Caco-2 (cell line): ENCODE data around the gene TPCN1. TPM values are rescaled to one million over a fixed set of nuclear protein-coding genes. Genes with fewer than 3 reads are reported as not detected.

Source experiments
- BruUV-seq: library from RNA; stranded (reverse); fragments of 400-500 nt; replicated peaks from 2 replicates; lab custom pipeline; 2021; lab: Mats Ljungman, UMichigan
- CTCF ChIA-PET: fragments of 300-600 bp; sonication (Branson Sonifier 250); formaldehyde crosslinking; loops from one replicate; lab custom pipeline; 2022; ENCODE audit warnings: antibody characterized with exemption; lab: Charles Lee
- POLR2A ChIA-PET: fragments of 300-600 bp; sonication (Branson Sonifier 250); formaldehyde crosslinking; loops from one replicate; lab custom pipeline; 2022; ENCODE audit warnings: antibody characterized with exemption; lab: Charles Lee
- DNase-seq, 2 experiments: peaks; one replicate each; pipeline versions ENCODE4 v3.0.0 to v3.0.0-alpha.2; 2020 to 2022
- H3K27me3 ChIP-seq: replicated peaks from 2 replicates; pipeline ENCODE4 v1.6.0; 2011; ENCODE audit warnings: low read length; ENCODE audit not compliant: control insufficient read depth, insufficient read depth
- H3K36me3 ChIP-seq: 2 replicates; pipeline ENCODE4 v1.5.1; 2011; ENCODE audit warnings: low read length; ENCODE audit not compliant: control insufficient read depth, insufficient read depth
- H3K4me1 ChIP-seq: fragments of 250-450 bp; sonication (Bioruptor Pico); 2 replicates; pipeline ENCODE4 v1.5.1; 2020; ENCODE audit warnings: mild to moderate bottlenecking
- H3K4me3 ChIP-seq: 2 replicates; pipeline ENCODE4 v1.5.1; 2011; ENCODE audit warnings: low read depth, mild to moderate bottlenecking, control low read depth, low read length
- H3K9me3 ChIP-seq: fragments of 250-450 bp; sonication (Bioruptor Pico); 2 replicates; pipeline ENCODE4 v1.5.1; 2020; ENCODE audit warnings: mild to moderate bottlenecking, moderate library complexity
- H3K27ac Mint-ChIP-seq: one replicate; pipeline ENCODE4 v1.8.0; 2022; ENCODE audit warnings: mixed read lengths; ENCODE audit not compliant: unreplicated experiment
- H3K27me3 Mint-ChIP-seq: one replicate; pipeline ENCODE4 v1.8.0; 2022; ENCODE audit warnings: mixed read lengths; ENCODE audit not compliant: insufficient read depth, unreplicated experiment
- H3K36me3 Mint-ChIP-seq: one replicate; pipeline ENCODE4 v1.8.0; 2022; ENCODE audit warnings: mild to moderate bottlenecking, mixed read lengths; ENCODE audit not compliant: insufficient read depth, unreplicated experiment
- H3K4me1 Mint-ChIP-seq: one replicate; pipeline ENCODE4 v1.8.0; 2022; ENCODE audit warnings: low read depth, mixed read lengths; ENCODE audit not compliant: unreplicated experiment
- H3K4me3 Mint-ChIP-seq: one replicate; pipeline ENCODE4 v1.8.0; 2022; ENCODE audit warnings: mild to moderate bottlenecking, moderate library complexity, mixed read lengths; ENCODE audit not compliant: unreplicated experiment
- H3K9me3 Mint-ChIP-seq: one replicate; pipeline ENCODE4 v1.8.0; 2022; ENCODE audit warnings: mixed read lengths; ENCODE audit not compliant: unreplicated experiment
- intact Hi-C: fragments of 100-400 bp; cut with micrococcal nuclease; formaldehyde crosslinking; loops from one replicate; pipeline ENCODE4 v1.10.0; 2022; ENCODE audit not compliant: unreplicated experiment
- total RNA-seq: library from RNA; stranded (reverse); gene quantifications from 2 replicates; pipeline ENCODE4 v1.2.3, GENCODE V29; 2022
- TF ChIP-seq, protein P1 (sequence below), 2 experiments: fragments of 200-600 bp in 1 of 2; IDR thresholded peaks; 1 replicate in 1 of 2; 2 replicates in 1 of 2; pipeline versions ENCODE4 v1.5.1 to v1.8.0; 2011 to 2022; ENCODE audit warnings: antibody characterized with exemption in 1 of 2, control low read depth in 1 of 2, inconsistent platforms in 1 of 2, low read depth in 1 of 2, low read length in 1 of 2, mild to moderate bottlenecking in 1 of 2, moderate library complexity in 1 of 2; ENCODE audit not compliant: insufficient read depth in 1 of 2, severe bottlenecking in 1 of 2, unreplicated experiment in 1 of 2

Gene TPCN1
- total RNA-seq, 1 experiment from 2014 or later, result 54.4 TPM

DNA sequence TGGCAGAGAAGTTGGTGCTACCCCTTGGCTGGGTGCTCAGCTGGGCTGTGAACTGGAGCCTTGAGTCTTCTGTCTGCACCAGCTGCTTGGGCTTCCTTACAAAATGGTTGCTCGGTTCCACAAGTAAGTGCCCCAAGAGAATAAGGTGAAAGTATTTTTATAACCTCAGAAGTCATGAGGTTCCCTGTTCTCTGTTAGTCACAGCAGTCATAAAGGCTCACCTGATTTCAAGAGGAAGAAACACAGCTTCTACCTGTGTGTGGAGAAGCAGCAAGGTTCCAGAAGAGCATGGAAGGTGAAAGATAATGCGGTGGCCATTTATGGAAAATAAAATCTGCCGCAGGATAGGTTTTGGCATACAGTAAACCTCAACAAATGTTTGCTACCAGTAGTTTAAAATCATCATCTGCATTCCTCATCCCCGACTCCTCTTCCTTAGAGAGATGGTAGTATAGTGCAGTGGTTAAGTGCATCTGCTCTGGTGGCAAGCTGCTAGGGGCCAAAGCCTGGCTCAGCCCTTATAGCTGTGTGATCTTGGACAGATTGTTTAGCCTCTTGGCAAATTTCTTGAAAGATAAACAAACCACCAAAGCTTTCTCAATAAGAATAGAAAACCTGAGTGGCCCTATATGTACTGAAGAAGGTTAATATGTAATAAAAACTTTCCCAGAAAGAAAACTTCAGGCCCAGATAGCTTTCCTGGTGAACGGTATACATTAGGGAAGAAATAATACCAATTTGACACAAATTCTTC lies 32.4 kb downstream of the TPCN1 start:
- H3K9me3 Mint-ChIP-seq, result no peaks in the 10 kb centered on the region
- intact Hi-C loops, result no loop called here
- ChIA-PET POLR2A (interaction anchor here (0.9 kb wide), 1 partner anchor 32 kb away, joined by 3 read pairs; the partner anchor contains the start of gene TPCN1), CTCF (interaction anchor here (0.6 kb wide), 1 partner anchor 81 kb away, joined by 3 read pairs; the partner anchor contains the start of gene SLC8B1)
- TF ChIP-seq, protein P1, sequence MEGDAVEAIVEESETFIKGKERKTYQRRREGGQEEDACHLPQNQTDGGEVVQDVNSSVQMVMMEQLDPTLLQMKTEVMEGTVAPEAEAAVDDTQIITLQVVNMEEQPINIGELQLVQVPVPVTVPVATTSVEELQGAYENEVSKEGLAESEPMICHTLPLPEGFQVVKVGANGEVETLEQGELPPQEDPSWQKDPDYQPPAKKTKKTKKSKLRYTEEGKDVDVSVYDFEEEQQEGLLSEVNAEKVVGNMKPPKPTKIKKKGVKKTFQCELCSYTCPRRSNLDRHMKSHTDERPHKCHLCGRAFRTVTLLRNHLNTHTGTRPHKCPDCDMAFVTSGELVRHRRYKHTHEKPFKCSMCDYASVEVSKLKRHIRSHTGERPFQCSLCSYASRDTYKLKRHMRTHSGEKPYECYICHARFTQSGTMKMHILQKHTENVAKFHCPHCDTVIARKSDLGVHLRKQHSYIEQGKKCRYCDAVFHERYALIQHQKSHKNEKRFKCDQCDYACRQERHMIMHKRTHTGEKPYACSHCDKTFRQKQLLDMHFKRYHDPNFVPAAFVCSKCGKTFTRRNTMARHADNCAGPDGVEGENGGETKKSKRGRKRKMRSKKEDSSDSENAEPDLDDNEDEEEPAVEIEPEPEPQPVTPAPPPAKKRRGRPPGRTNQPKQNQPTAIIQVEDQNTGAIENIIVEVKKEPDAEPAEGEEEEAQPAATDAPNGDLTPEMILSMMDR (IDR thresholded peaks at IDR 0.05; ENCODE audit: insufficient read depth in 1 of 2, low read depth in 1 of 2, low read length in 1 of 2, severe bottlenecking in 1 of 2, unreplicated experiment in 1 of 2), result no peak
- H3K27me3 Mint-ChIP-seq, result no peaks in the 10 kb centered on the region
- Histone ChIP-seq H3K36me3 (0 out of 2 replicates have a peak, but pooled peaks cover 1% of the 10 kb centered on the region), H3K4me3 (no peak overlapping the region), H3K9me3 (no peaks in the 10 kb centered on the region), H3K27me3 (no peaks in the 10 kb centered on the region), H3K4me1 (0 out of 2 replicates have a peak, but pooled peaks cover 4% of the 10 kb centered on the region)
- H3K4me3 Mint-ChIP-seq, result no peak overlapping the region
- no peak overlapping the region for H3K27ac Mint-ChIP-seq
- no peak for DNase-seq
- H3K4me1 Mint-ChIP-seq, result peaks cover 3% of the 10 kb centered on the region
- H3K36me3 Mint-ChIP-seq, result peaks cover 17% of the 10 kb centered on the region
- BruUV-seq, result no TSS peak

DNA sequence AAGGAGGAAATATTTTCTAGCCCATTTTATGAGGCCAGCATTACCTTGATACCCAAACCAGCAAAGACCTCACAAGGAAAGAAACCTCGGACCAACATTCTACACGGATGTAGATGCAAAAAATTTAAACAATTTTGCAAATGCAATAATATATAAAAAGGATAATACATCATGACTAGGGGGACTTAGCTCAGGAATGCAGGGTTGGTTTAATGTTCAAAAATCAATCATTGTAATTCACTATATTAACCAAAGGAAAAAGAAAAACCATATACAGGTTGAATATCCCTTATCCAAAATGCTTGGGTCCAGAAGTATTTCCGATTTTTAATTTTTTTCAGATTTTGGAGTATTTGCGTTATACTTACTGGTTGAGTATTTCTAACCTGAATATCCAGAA lies 33.0 kb downstream of the TPCN1 start:
- intact Hi-C loops, result no loop called here

DNA sequence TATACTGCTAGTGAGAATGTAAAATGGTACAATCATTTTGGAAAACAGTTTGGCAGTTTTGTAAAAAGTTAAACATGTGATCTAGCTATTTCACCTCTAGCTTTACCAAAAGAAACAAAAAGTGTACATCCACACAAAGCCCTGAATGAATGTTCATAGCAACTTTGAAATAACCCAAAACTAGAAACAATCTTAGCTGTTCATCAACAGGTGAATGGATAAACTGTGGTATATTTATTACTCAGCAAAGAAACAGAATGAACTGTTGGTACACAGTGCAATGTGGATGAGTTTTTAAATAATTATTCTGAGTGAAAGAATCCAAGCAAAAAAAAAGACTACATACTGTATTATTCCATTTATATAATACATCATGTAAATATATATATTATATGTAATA lies 36.3 kb downstream of the TPCN1 start:
- H3K9me3 ChIP-seq, result no peaks in the 10 kb centered on the region
- ChIA-PET CTCF (no interaction called here), POLR2A (no interaction called here)
- no peak overlapping the region for H3K4me3 ChIP-seq
- TF ChIP-seq, protein P1 (IDR thresholded peaks at IDR 0.05; ENCODE audit: insufficient read depth in 1 of 2, low read depth in 1 of 2, low read length in 1 of 2, severe bottlenecking in 1 of 2, unreplicated experiment in 1 of 2), result no peak
- 0 out of 2 replicates have a peak, but pooled peaks cover under 1% of the 10 kb centered on the region for H3K36me3 ChIP-seq
- peaks cover 15% of the 10 kb centered on the region for H3K4me1 Mint-ChIP-seq
- no TSS peak for BruUV-seq
- no peaks in the 10 kb centered on the region for H3K27me3 Mint-ChIP-seq
- peaks cover 6% of the 10 kb centered on the region for H3K36me3 Mint-ChIP-seq
- H3K4me3 Mint-ChIP-seq, result no peak overlapping the region
- no peaks in the 10 kb centered on the region for H3K27me3 ChIP-seq
- 0 out of 2 replicates have a peak, but pooled peaks cover 4% of the 10 kb centered on the region for H3K4me1 ChIP-seq
- DNase-seq, result no peak
- no peak overlapping the region for H3K27ac Mint-ChIP-seq
- intact Hi-C loops, result no loop called here
- no peaks in the 10 kb centered on the region for H3K9me3 Mint-ChIP-seq

More for the DNA sequence above, 33.0 kb downstream of the TPCN1 start:
- no TSS peak for BruUV-seq
- H3K27ac Mint-ChIP-seq, result no peak overlapping the region
- no peak overlapping the region for H3K4me3 Mint-ChIP-seq
- H3K36me3 Mint-ChIP-seq, result peaks cover 11% of the 10 kb centered on the region
- H3K9me3 Mint-ChIP-seq, result no peaks in the 10 kb centered on the region
- DNase-seq, result no peak
- Histone ChIP-seq H3K4me3 (no peak overlapping the region), H3K36me3 (0 out of 2 replicates have a peak, but pooled peaks cover 1% of the 10 kb centered on the region), H3K9me3 (no peaks in the 10 kb centered on the region), H3K27me3 (no peaks in the 10 kb centered on the region), H3K4me1 (0 out of 2 replicates have a peak, but pooled peaks cover 4% of the 10 kb centered on the region)
- H3K27me3 Mint-ChIP-seq, result no peaks in the 10 kb centered on the region
- TF ChIP-seq, protein P1 (IDR thresholded peaks at IDR 0.05; ENCODE audit: insufficient read depth in 1 of 2, low read depth in 1 of 2, low read length in 1 of 2, severe bottlenecking in 1 of 2, unreplicated experiment in 1 of 2), result no peak
- peaks cover 4% of the 10 kb centered on the region for H3K4me1 Mint-ChIP-seq
- POLR2A ChIA-PET, result interaction anchor here (0.9 kb wide), 1 partner anchor 33 kb away, joined by 3 read pairs; the partner anchor contains the start of gene TPCN1
- CTCF ChIA-PET, result no interaction called here
